ENCODE measurements around the gene DPYD. TPM values are rescaled to one million over a fixed set of nuclear protein-coding genes. Genes with fewer than 3 reads are reported as not detected.

The DPYD gene
- total and polyA plus RNA-seq, 2 donors from 2014 or later, result 4.9 to 41.6 TPM

- FAIRE-seq, result no peak
Observed at GRCh38 chr1:97056386-97056785, 864.4 kb downstream of the DPYD start.

GRCh38 chr1:97053268-97053667, 867.6 kb downstream of the DPYD start:
- intact Hi-C loops (cut with DNase I), result no loop called here
- FAIRE-seq (no peak), DNase-seq (no peak)
- no peaks in the 10 kb centered on the region for H3K9me3 ChIP-seq (ENCODE audit: control insufficient read depth in 2 of 3, insufficient read depth in 1 of 3, low read length in 3 of 3)
- H3K4me1 ChIP-seq (ENCODE audit: control insufficient read depth in 2 of 3, insufficient read depth in 2 of 3, low read depth in 1 of 3, low read length in 3 of 3), result no peaks in the 10 kb centered on the region
- H3K36me3 ChIP-seq (ENCODE audit: control insufficient read depth in 2 of 3, insufficient read depth in 3 of 3, low read length in 3 of 3), result no peaks in the 10 kb centered on the region
- no peak overlapping the region for H3K4me3 ChIP-seq (ENCODE audit: low read length in 3 of 3)
- no peak for TF ChIP-seq CTCF (IDR thresholded peaks at IDR 0.05; ENCODE audit: borderline replicate concordance, extremely low read depth, insufficient read depth)
- no peak overlapping the region for H3K27ac ChIP-seq (ENCODE audit: low read depth in 2 of 2, low read length in 2 of 2)
- no peak overlapping the region for H3K9ac ChIP-seq (ENCODE audit: low read length in 3 of 3)
- H3K27me3 ChIP-seq (ENCODE audit: control insufficient read depth, insufficient read depth, low read length), result no peaks in the 10 kb centered on the region

More at GRCh38 chr1:97056386-97056785, 864.4 kb downstream of the DPYD start:
- intact Hi-C loops (cut with DNase I), result no loop called here
- Histone ChIP-seq H3K4me3 (ENCODE audit: low read length in 3 of 3) (no peak overlapping the region), H3K27me3 (ENCODE audit: control insufficient read depth, insufficient read depth, low read length) (no peaks in the 10 kb centered on the region), H3K9ac (ENCODE audit: low read length in 3 of 3) (no peak overlapping the region), H3K27ac (ENCODE audit: low read depth in 2 of 2, low read length in 2 of 2) (no peak overlapping the region), H3K36me3 (ENCODE audit: control insufficient read depth in 2 of 3, insufficient read depth in 3 of 3, low read length in 3 of 3) (no peaks in the 10 kb centered on the region), H3K9me3 (ENCODE audit: control insufficient read depth in 2 of 3, insufficient read depth in 1 of 3, low read length in 3 of 3) (no peaks in the 10 kb centered on the region), H3K4me1 (ENCODE audit: control insufficient read depth in 2 of 3, insufficient read depth in 2 of 3, low read depth in 1 of 3, low read length in 3 of 3) (no peaks in the 10 kb centered on the region)
- DNase-seq, result no peak
- TF ChIP-seq CTCF (IDR thresholded peaks at IDR 0.05; ENCODE audit: borderline replicate concordance, extremely low read depth, insufficient read depth), result no peak

- no peak overlapping the region for H3K4me3 ChIP-seq (ENCODE audit: low read length in 3 of 3)
- no peak for DNase-seq
- no peaks in the 10 kb centered on the region for H3K9me3 ChIP-seq (ENCODE audit: control insufficient read depth in 2 of 3, insufficient read depth in 1 of 3, low read length in 3 of 3)
- FAIRE-seq, result no peak
- intact Hi-C loops (cut with DNase I), result no loop called here
- no peak overlapping the region for H3K9ac ChIP-seq (ENCODE audit: low read length in 3 of 3)
- TF ChIP-seq CTCF (IDR thresholded peaks at IDR 0.05; ENCODE audit: borderline replicate concordance, extremely low read depth, insufficient read depth), result no peak
- no peaks in the 10 kb centered on the region for H3K4me1 ChIP-seq (ENCODE audit: control insufficient read depth in 2 of 3, insufficient read depth in 2 of 3, low read depth in 1 of 3, low read length in 3 of 3)
- no peak overlapping the region for H3K27ac ChIP-seq (ENCODE audit: low read depth in 2 of 2, low read length in 2 of 2)
- H3K36me3 ChIP-seq (ENCODE audit: control insufficient read depth in 2 of 3, insufficient read depth in 3 of 3, low read length in 3 of 3), result no peaks in the 10 kb centered on the region
- H3K27me3 ChIP-seq (ENCODE audit: control insufficient read depth, insufficient read depth, low read length), result no peaks in the 10 kb centered on the region
Observed at GRCh38 chr1:97051823-97052222, 869.0 kb downstream of the DPYD start.

GRCh38 chr1:97050506-97050905, 870.3 kb downstream of the DPYD start:
- Histone ChIP-seq H3K27ac (ENCODE audit: low read depth in 2 of 2, low read length in 2 of 2) (no peak overlapping the region), H3K4me3 (ENCODE audit: low read length in 3 of 3) (no peak overlapping the region), H3K9ac (ENCODE audit: low read length in 3 of 3) (no peak overlapping the region), H3K36me3 (ENCODE audit: control insufficient read depth in 2 of 3, insufficient read depth in 3 of 3, low read length in 3 of 3) (no peaks in the 10 kb centered on the region), H3K4me1 (ENCODE audit: control insufficient read depth in 2 of 3, insufficient read depth in 2 of 3, low read depth in 1 of 3, low read length in 3 of 3) (no peaks in the 10 kb centered on the region), H3K9me3 (ENCODE audit: control insufficient read depth in 2 of 3, insufficient read depth in 1 of 3, low read length in 3 of 3) (no peaks in the 10 kb centered on the region), H3K27me3 (ENCODE audit: control insufficient read depth, insufficient read depth, low read length) (no peaks in the 10 kb centered on the region)
- FAIRE-seq (no peak), DNase-seq (peak in 2 of 5 donors; percentile 20 to 34)
- no peak for TF ChIP-seq CTCF (IDR thresholded peaks at IDR 0.05; ENCODE audit: borderline replicate concordance, extremely low read depth, insufficient read depth)
- intact Hi-C loops (cut with DNase I), result no loop called here

All from kidney (tissue), 14 donors.